GM12864 (cell line): ENCODE data around the gene P3H3.
A peak's percentile ranks its signal among the peaks of the same experiment; 100 is the strongest.
"Not testable (repeated sequence)": the region's sequence is repeated elsewhere in the genome, so short reads cannot be mapped to it uniquely, and the experiment has no call there.

Experiments used
- DNase-seq: peaks from one replicate; pipeline ENCODE4 v3.0.0-alpha.2; 2011; ENCODE audit warnings: low read depth
- H3K4me3 ChIP-seq: 2 replicates; pipeline ENCODE4 v1.5.1; 2011; ENCODE audit warnings: mild to moderate bottlenecking, low read depth, low read length, control low read depth
- TF ChIP-seq, protein P1 (sequence below): IDR thresholded peaks from 2 replicates; pipeline ENCODE4 v1.5.1; 2011; ENCODE audit warnings: low read depth, mild to moderate bottlenecking, moderate library complexity, low read length, control low read depth, inconsistent platforms; ENCODE audit errors: missing control alignments

P3H3 gene

DNA sequence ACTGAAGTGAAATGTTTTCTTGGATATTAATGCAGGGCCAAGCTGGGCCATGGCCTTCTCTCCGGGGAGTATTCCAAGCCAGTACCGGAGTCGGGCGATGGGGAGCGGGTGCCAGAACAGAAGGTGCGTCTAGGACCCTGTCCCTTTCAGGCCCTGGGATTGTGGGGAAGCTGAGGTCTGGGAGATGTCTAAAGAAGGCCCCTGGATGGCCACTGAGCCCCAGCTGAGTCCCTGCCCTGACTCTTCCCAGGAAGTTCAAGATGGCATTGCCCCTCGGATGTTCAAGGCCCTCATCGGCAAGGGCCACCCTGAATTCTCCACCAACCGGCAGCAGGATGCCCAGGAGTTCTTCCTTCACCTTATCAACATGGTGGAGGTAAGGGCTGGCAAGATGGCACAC lies 31.9 kb downstream of the P3H3 start:
- H3K4me3 ChIP-seq: no peak overlapping the region
- DNase-seq: no peak
- TF ChIP-seq, protein P1, sequence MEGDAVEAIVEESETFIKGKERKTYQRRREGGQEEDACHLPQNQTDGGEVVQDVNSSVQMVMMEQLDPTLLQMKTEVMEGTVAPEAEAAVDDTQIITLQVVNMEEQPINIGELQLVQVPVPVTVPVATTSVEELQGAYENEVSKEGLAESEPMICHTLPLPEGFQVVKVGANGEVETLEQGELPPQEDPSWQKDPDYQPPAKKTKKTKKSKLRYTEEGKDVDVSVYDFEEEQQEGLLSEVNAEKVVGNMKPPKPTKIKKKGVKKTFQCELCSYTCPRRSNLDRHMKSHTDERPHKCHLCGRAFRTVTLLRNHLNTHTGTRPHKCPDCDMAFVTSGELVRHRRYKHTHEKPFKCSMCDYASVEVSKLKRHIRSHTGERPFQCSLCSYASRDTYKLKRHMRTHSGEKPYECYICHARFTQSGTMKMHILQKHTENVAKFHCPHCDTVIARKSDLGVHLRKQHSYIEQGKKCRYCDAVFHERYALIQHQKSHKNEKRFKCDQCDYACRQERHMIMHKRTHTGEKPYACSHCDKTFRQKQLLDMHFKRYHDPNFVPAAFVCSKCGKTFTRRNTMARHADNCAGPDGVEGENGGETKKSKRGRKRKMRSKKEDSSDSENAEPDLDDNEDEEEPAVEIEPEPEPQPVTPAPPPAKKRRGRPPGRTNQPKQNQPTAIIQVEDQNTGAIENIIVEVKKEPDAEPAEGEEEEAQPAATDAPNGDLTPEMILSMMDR: no peak

DNA sequence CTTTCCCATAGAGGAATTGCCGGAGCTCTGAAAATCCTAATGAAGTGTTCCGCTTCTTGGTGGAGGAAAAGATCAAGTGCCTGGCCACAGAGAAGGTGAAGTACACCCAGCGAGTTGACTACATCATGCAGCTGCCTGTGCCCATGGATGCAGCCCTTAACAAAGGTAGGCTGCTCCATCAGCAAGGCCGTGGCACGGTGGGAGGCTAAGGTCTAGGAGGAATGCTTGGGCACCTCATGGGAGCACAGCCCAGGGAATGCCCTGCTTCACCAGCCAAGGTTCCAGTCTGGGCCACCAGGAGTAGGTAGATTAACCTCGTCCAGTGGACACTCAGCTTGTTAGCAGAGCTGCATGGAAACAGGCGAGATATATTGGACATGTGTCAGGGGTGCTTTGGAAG lies 32.7 kb downstream of the P3H3 start:
- no peak overlapping the region for H3K4me3 ChIP-seq
- DNase-seq: no peak
- TF ChIP-seq, protein P1: no peak

DNA sequence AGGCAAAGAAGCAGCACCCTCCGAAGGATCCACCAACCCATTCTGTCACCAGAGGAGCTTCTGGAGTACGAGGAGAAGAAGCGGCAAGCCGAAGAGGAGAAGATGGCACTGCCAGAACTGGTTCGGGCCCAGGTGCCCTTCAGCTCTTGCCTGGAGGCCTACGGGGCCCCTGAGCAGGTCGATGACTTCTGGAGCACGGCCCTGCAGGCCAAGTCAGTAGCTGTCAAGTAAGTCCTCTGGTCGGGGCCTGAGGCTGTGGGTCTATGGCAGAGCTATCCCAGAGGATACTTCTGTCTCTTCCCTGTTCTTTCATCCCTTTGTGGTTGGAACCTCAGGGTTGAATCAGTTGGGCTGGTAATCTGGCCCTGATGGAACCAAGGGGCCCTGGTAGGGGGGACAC lies 33.2 kb downstream of the P3H3 start:
- no peak overlapping the region for H3K4me3 ChIP-seq
- TF ChIP-seq, protein P1: no peak
- no peak for DNase-seq

DNA sequence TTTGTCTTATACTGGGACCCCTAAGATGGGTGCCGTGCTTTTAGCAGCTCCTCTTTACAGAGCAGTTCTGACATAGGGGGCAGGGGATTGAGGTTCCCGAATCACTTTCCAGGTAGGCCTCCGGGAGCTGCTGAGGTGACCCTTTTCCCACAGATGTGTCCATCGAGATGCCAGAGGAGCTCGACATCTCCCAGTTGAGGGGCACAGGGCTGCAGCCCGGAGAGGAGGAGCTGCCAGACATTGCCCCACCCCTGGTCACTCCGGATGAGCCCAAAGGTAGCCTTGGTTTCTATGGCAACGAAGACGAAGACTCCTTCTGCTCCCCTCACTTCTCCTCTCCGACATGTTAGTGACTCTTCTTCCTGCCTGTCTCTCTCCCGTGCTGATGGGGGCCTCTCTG lies 34.8 kb downstream of the P3H3 start:
- DNase-seq: no peak
- TF ChIP-seq, protein P1: no peak

DNA sequence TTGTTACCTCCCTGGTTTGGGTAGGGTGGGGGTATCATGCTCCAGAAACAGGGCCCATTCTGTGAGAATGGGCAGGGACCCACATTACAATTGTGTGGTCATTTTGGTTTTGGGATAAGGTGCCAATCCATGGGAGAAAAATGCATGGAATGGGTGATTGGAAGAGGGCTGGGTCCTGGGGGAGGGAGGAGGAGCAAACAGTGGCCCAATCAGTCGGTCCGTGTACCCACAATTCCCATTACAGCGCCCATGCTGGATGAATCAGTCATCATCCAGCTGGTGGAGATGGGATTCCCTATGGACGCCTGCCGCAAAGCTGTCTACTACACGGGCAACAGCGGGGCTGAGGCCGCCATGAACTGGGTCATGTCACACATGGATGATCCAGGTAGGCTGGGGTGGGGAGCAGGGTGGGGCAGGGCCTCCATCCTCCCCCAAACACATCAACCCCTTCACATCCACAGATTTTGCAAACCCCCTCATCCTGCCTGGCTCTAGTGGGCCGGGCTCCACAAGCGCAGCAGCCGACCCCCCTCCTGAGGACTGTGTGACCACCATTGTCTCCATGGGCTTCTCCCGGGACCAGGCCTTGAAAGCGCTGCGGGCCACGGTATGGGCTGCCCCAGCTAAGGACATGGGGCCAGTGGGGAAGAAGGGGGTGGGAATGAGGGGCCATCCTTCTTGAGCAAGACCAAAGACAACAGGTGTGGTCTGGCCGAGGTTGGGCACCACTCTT lies 35.5 kb downstream of the P3H3 start:
- no peak overlapping the region for H3K4me3 ChIP-seq
- TF ChIP-seq, protein P1: no peak
- DNase-seq: no peak

More for the DNA sequence above, 34.8 kb downstream of the P3H3 start:
- no peak overlapping the region for H3K4me3 ChIP-seq

DNA sequence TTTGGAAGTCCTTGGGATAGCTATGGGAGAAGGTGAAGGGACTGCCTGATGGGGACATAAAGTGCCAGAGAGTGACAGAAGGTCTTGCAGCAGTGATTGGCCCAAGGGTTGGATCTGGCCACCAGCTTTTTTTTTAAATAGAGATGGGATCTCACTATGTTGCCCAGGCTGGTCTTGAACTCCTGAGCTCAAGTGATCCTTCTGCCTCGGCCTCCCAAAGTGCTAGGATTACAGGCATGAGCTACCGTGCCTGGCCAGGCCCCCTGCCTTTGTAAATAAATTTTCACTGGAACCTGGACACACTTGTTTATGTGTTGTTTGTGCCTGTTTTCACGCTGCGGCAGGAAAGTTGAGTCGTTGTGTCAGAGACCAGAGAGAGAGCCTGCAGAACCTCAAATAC lies 37.1 kb downstream of the P3H3 start:
- H3K4me3 ChIP-seq, DNase-seq: not testable (repeated sequence)

DNA sequence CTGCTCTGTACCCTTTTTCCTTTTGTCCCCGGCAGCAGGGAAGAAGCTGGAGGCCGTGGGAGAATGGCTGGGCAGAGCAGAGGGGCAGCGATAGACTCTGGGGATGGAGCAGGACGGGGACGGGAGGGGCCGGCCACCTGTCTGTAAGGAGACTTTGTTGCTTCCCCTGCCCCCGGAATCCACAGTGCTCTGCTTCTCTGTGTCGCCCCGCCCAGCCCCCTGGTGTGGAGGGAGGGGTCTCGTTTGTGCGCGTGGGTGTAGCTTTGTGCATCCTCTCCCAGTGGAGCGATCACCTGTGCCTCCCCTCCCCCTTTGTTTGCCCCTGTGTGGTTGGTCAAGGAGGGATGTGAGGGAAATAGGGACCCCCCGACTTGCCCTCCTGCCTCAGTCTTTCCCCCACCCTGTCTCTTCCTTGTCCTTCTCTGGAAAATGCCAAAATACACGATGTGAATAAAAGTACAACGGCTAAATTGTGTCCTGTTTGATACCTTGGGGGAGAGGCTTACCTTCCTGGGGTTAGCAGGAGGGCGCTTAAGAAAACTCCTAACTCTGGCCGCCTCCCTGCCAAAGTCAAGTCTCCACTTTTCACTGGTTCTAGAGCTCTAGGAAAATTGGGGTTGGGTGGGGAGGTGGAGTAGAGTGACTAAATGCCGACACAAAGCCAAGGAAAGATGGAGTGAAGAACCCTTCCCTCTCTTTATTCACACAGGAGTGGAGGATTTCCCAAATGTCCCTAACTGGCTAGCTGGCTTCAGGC lies 38.1 kb downstream of the P3H3 start:
- peak overlapping the region; percentile 74; the same call in 1 of the 2 replicates for H3K4me3 ChIP-seq
- no peak for DNase-seq
- TF ChIP-seq, protein P1: no peak
